ENCODE data around the gene EOGT. TPM values are rescaled to one million over a fixed set of nuclear protein-coding genes. Genes with fewer than 3 reads are reported as not detected.

The EOGT gene
- total RNA-seq (10 to 100 TPM; 13.1 to 33.0 (median 21.4) TPM), polyA plus RNA-seq (10 to 100 TPM; 10.2 to 13.9 (median 11.5) TPM)
- long read RNA-seq, donor 1, partial matches to known transcripts: 4 of 7 reads
- long read RNA-seq, donor 1, other reads (novel, unspliced or antisense): 1 of 7 reads
- long read RNA-seq, donor 2, full-length matches to known transcripts: 2 of 7 reads
- long read RNA-seq, donor 2, partial matches to known transcripts: 1 of 7 reads
- long read RNA-seq, donor 2, other reads (novel, unspliced or antisense): 4 of 7 reads

- peak; percentile 53 for TF ChIP-seq CTCF (IDR thresholded peaks at IDR 0.05)
- DNase-seq (peak; percentile 94 to 97), ATAC-seq (peak; percentile 91 to 95 (median 94))
- intact Hi-C loops (cut with DNase I): loop anchor here in 1 of 2 donors (5.0 kb wide), 1 partner anchor 129 kb away; no protein-coding TSS in a partner anchor
- Histone ChIP-seq H3K27ac (peak within 1 kb of the TSS; percentile 100), H3K4me1 (peaks cover 29% of the 10 kb centered on the region), H3K27me3 (ENCODE audit: insufficient read depth in 3 of 3, low read length in 2 of 3) (no peaks in the 10 kb centered on the region), H3K9me3 (no peaks in the 10 kb centered on the region), H3K4me3 (peak within 1 kb of the TSS; percentile 97), H3K36me3 (ENCODE audit: insufficient read depth in 1 of 2, low read depth in 1 of 2) (peaks cover 0 to 24% of the 10 kb centered on the region in 2 donors)
- WGBS, 3 donors: 0 to 1% (median 1%) methylated on average over 67 to 96 of the region's 96 CpGs
These were observed at the start of gene EOGT for GRCh38 chr3:69013253-69014021. TSS of gene EOGT (minus strand) at chr3:69013684. CDS start at chr3:69009846, 3,838 bp downstream.

- Histone ChIP-seq H3K27ac (no peak overlapping the region), H3K4me1 (no peaks in the 10 kb centered on the region), H3K27me3 (ENCODE audit: insufficient read depth in 3 of 3, low read length in 2 of 3) (no peaks in the 10 kb centered on the region), H3K9me3 (no peaks in the 10 kb centered on the region), H3K36me3 (ENCODE audit: insufficient read depth in 1 of 2, low read depth in 1 of 2) (peaks cover 11 to 99% of the 10 kb centered on the region in 2 donors), H3K4me3 (no peak overlapping the region)
- intact Hi-C loops (cut with DNase I): loop anchor here (5.0 to 10.0 kb wide), 2 partner anchors 32 to 245 kb away; no protein-coding TSS in a partner anchor
- DNase-seq (no peak), ATAC-seq (no peak)
- no peak for TF ChIP-seq CTCF (IDR thresholded peaks at IDR 0.05)
These were observed 46.2 kb upstream of the EOGT start for GRCh38 chr3:69059688-69060087.

- 96 to 99% (median 98%) methylated on average over 2 of the region's 2 CpGs for WGBS, 3 donors
These were observed 45.4 kb upstream of the EOGT start for GRCh38 chr3:69058947-69059224.

GRCh38 chr3:69058180-69058946 is 44.9 kb upstream of the EOGT start:
- intact Hi-C loops (cut with DNase I): loop anchor here in 1 of 2 donors (10.0 kb wide), 1 partner anchor 246 kb away; no protein-coding TSS in a partner anchor
- peaks cover 11 to 99% of the 10 kb centered on the region in 2 donors for H3K36me3 ChIP-seq (ENCODE audit: insufficient read depth in 1 of 2, low read depth in 1 of 2)

More at GRCh38 chr3:69058947-69059224, 45.4 kb upstream of the EOGT start:
- H3K4me3 ChIP-seq: no peak overlapping the region
- peaks cover 11 to 99% of the 10 kb centered on the region in 2 donors for H3K36me3 ChIP-seq (ENCODE audit: insufficient read depth in 1 of 2, low read depth in 1 of 2)
- H3K27me3 ChIP-seq (ENCODE audit: insufficient read depth in 3 of 3, low read length in 2 of 3): no peaks in the 10 kb centered on the region
- DNase-seq (no peak), ATAC-seq (no peak)
- TF ChIP-seq CTCF (IDR thresholded peaks at IDR 0.05): no peak
- no peaks in the 10 kb centered on the region for H3K4me1 ChIP-seq
- H3K27ac ChIP-seq: no peak overlapping the region
- H3K9me3 ChIP-seq: no peaks in the 10 kb centered on the region
- intact Hi-C loops (cut with DNase I): loop anchor here in 1 of 2 donors (10.0 kb wide), 1 partner anchor 246 kb away; no protein-coding TSS in a partner anchor

More at GRCh38 chr3:69058180-69058946, 44.9 kb upstream of the EOGT start:
- no peaks in the 10 kb centered on the region for H3K4me1 ChIP-seq
- ATAC-seq (no peak), DNase-seq (no peak)
- no peaks in the 10 kb centered on the region for H3K27me3 ChIP-seq (ENCODE audit: insufficient read depth in 3 of 3, low read length in 2 of 3)
- H3K9me3 ChIP-seq: no peaks in the 10 kb centered on the region
- no peak for TF ChIP-seq CTCF (IDR thresholded peaks at IDR 0.05)
- 90 to 92% (median 91%) methylated on average over 3 of the region's 3 CpGs for WGBS, 3 donors
- H3K27ac ChIP-seq: no peak overlapping the region
- H3K4me3 ChIP-seq: no peak overlapping the region
